Parathyroid adenoma (tissue), 2 donors: ENCODE results near the gene KRTCAP3.
A peak's percentile ranks its signal among the peaks of the same experiment; 100 is the strongest.

Source experiments
- H2AFZ ChIP-seq: fragments of 300-600 bp; sonication (generic); one replicate; pipeline ENCODE4 v1.7.0; 2017; ENCODE audit warnings: antibody characterized with exemption, mild to moderate bottlenecking
- H3K27ac ChIP-seq: fragments of 300-600 bp; sonication (generic); one replicate; pipeline ENCODE4 v1.7.0; 2017
- H3K27me3 ChIP-seq: fragments of 300-600 bp; sonication (generic); one replicate; pipeline ENCODE4 v1.7.0; 2017; ENCODE audit warnings: low read length; ENCODE audit not compliant: control insufficient read depth, insufficient read depth
- H3K36me3 ChIP-seq: fragments of 300-600 bp; sonication (generic); one replicate; pipeline ENCODE4 v1.7.0; 2017; ENCODE audit warnings: low read length; ENCODE audit not compliant: control insufficient read depth, insufficient read depth
- H3K4me1 ChIP-seq: fragments of 300-600 bp; sonication (generic); one replicate; pipeline ENCODE4 v1.7.0; 2017; ENCODE audit warnings: control low read depth
- H3K4me2 ChIP-seq: fragments of 300-600 bp; sonication (generic); one replicate; pipeline ENCODE4 v1.7.0; 2017; ENCODE audit warnings: low read length
- H3K4me3 ChIP-seq: fragments of 300-600 bp; sonication (generic); one replicate; pipeline ENCODE4 v1.7.0; 2017; ENCODE audit warnings: low read depth, low read length
- H3K79me2 ChIP-seq: fragments of 300-600 bp; sonication (generic); one replicate; pipeline ENCODE4 v1.7.0; 2017; ENCODE audit warnings: control low read depth
- H3K9ac ChIP-seq: fragments of 300-600 bp; sonication (generic); one replicate; pipeline ENCODE4 v1.7.0; 2017; ENCODE audit warnings: mild to moderate bottlenecking
- H3K9me3 ChIP-seq: fragments of 300-600 bp; sonication (generic); one replicate; pipeline ENCODE4 v1.7.0; 2017; ENCODE audit warnings: low read length; ENCODE audit not compliant: control insufficient read depth
- CTCF ChIP-seq: fragments of 300-600 bp; sonication (generic); IDR thresholded peaks from one replicate; pipeline ENCODE4 v1.7.0; 2017; ENCODE audit warnings: antibody characterized with exemption, mild to moderate bottlenecking
- donor health status: primary hyperparathyroidism.

Gene KRTCAP3

GRCh38 chr2:27441958-27442919 is at the start of gene KRTCAP3:
Gene KRTCAP3, plus strand, starts transcription at chr2:27442381. Its CDS starts 32 bp downstream, at chr2:27442413.
- H3K79me2 ChIP-seq, result no peaks in the 10 kb centered on the region
- no peaks in the 10 kb centered on the region for H3K9me3 ChIP-seq
- H3K27ac ChIP-seq, result no peak within 1 kb of the TSS
- H3K9ac ChIP-seq, result no peak within 1 kb of the TSS
- peak within 1 kb of the TSS; percentile 81 for H2AFZ ChIP-seq
- peak; percentile 71 for TF ChIP-seq CTCF
- peak within 1 kb of the TSS; percentile 60 for H3K4me2 ChIP-seq
- peak within 1 kb of the TSS; percentile 36 for H3K4me3 ChIP-seq
- H3K4me1 ChIP-seq, result no peaks in the 10 kb centered on the region
- H3K27me3 ChIP-seq, result no peaks in the 10 kb centered on the region
- H3K36me3 ChIP-seq, result no peaks in the 10 kb centered on the region

- no peak for TF ChIP-seq CTCF
- no peak overlapping the region for H2AFZ ChIP-seq
- H3K4me1 ChIP-seq, result no peaks in the 10 kb centered on the region
- no peak overlapping the region for H3K4me3 ChIP-seq
- H3K27ac ChIP-seq, result no peak overlapping the region
- H3K27me3 ChIP-seq, result no peaks in the 10 kb centered on the region
- no peaks in the 10 kb centered on the region for H3K36me3 ChIP-seq
- H3K4me2 ChIP-seq, result no peak overlapping the region
- no peak overlapping the region for H3K9ac ChIP-seq
- peaks cover 65% of the 10 kb centered on the region for H3K79me2 ChIP-seq
- H3K9me3 ChIP-seq, result no peaks in the 10 kb centered on the region
Measured at GRCh38 chr2:27393225-27393624, 49.0 kb upstream of the KRTCAP3 start.

GRCh38 chr2:27398962-27399361 is 43.2 kb upstream of the KRTCAP3 start:
- no peaks in the 10 kb centered on the region for H3K36me3 ChIP-seq
- H3K27ac ChIP-seq, result no peak overlapping the region
- H3K9ac ChIP-seq, result no peak overlapping the region
- H3K79me2 ChIP-seq, result peaks cover 71% of the 10 kb centered on the region
- H3K9me3 ChIP-seq, result no peaks in the 10 kb centered on the region
- no peak for TF ChIP-seq CTCF
- H3K4me3 ChIP-seq, result no peak overlapping the region
- H3K4me1 ChIP-seq, result no peaks in the 10 kb centered on the region
- no peaks in the 10 kb centered on the region for H3K27me3 ChIP-seq
- no peak overlapping the region for H2AFZ ChIP-seq
- no peak overlapping the region for H3K4me2 ChIP-seq

GRCh38 chr2:27400348-27401135 is 41.6 kb upstream of the KRTCAP3 start:
- no peaks in the 10 kb centered on the region for H3K9me3 ChIP-seq
- H3K27ac ChIP-seq, result no peak overlapping the region
- H3K4me2 ChIP-seq, result no peak overlapping the region
- no peak overlapping the region for H3K9ac ChIP-seq
- no peak for TF ChIP-seq CTCF
- no peaks in the 10 kb centered on the region for H3K36me3 ChIP-seq
- H3K79me2 ChIP-seq, result peaks cover 69% of the 10 kb centered on the region
- no peak overlapping the region for H2AFZ ChIP-seq
- no peaks in the 10 kb centered on the region for H3K4me1 ChIP-seq
- H3K27me3 ChIP-seq, result no peaks in the 10 kb centered on the region
- no peak overlapping the region for H3K4me3 ChIP-seq
